Lower leg skin (tissue), 3 donors: ENCODE data around the gene TDRD1.

Source experiments
- POLR2A ChIP-seq, 2 donors: fragments of 450-650 bp; IDR thresholded peaks; one replicate each; pipeline ENCODE4 v1.6.1; 2016 to 2017; ENCODE audit warnings: antibody characterized with exemption in 2 of 2, mild to moderate bottlenecking in 1 of 2, moderate library complexity in 1 of 2
- TF ChIP-seq, protein P1 (sequence below), 3 donors: fragments of 450-650 bp; IDR thresholded peaks; one replicate each; pipeline ENCODE4 v1.5.1; 2016; ENCODE audit warnings: antibody characterized with exemption in 3 of 3, mild to moderate bottlenecking in 3 of 3, moderate library complexity in 2 of 3

DNA sequence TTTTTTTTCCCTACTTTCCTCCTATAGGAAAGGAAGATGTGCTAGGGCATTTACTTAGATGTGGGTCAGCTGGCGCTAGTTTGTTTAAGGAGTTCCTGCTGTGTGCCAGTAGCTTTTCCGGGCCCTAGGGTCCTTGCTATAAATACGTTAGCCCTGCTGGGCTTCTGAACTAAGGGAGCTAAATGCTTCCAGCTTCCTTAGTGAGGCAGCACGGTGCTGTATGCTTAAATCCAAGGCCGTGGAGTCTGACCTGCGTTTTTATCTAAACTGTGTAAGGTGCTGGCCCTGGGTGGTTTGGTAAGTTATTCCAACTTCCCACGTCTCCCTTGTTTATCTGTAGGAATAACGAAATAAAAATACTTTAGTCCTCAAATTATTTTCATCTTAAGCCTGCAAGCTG, 594 bp downstream of the TDRD1 start:
- TF ChIP-seq, protein P1, sequence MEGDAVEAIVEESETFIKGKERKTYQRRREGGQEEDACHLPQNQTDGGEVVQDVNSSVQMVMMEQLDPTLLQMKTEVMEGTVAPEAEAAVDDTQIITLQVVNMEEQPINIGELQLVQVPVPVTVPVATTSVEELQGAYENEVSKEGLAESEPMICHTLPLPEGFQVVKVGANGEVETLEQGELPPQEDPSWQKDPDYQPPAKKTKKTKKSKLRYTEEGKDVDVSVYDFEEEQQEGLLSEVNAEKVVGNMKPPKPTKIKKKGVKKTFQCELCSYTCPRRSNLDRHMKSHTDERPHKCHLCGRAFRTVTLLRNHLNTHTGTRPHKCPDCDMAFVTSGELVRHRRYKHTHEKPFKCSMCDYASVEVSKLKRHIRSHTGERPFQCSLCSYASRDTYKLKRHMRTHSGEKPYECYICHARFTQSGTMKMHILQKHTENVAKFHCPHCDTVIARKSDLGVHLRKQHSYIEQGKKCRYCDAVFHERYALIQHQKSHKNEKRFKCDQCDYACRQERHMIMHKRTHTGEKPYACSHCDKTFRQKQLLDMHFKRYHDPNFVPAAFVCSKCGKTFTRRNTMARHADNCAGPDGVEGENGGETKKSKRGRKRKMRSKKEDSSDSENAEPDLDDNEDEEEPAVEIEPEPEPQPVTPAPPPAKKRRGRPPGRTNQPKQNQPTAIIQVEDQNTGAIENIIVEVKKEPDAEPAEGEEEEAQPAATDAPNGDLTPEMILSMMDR (IDR thresholded peaks at IDR 0.05) = no peak
- no peak for TF ChIP-seq POLR2A (IDR thresholded peaks at IDR 0.05)
